Left lobe of liver (tissue), 2 donors: ENCODE measurements around the gene MADD. TPM values are rescaled to one million over a fixed set of nuclear protein-coding genes. Genes with fewer than 3 reads are reported as not detected.

Experiments
- ATAC-seq: fragments of 200-7000 bp; cut with Tn5 transposase; one replicate; pipeline ENCODE4 v1.9.1; 2020; ENCODE audit warnings: mild to moderate bottlenecking, moderate library complexity
- DNase-seq: peaks from one replicate; pipeline ENCODE4 v3.0.0-alpha.2; 2020; ENCODE audit warnings: low spot score
- total RNA-seq: library from RNA; stranded (reverse); gene quantifications from one replicate; pipeline ENCODE4 v1.2.1, GENCODE V29; 2021
- donor health status: DM: no; HTN: no; CAD: no; lungs with moderate emphysema.
- donor health status: DM: no; HTN: yes; CAD: no.

The MADD gene
- total RNA-seq, 1 donor from 2014 or later = 24.4 TPM

DNA sequence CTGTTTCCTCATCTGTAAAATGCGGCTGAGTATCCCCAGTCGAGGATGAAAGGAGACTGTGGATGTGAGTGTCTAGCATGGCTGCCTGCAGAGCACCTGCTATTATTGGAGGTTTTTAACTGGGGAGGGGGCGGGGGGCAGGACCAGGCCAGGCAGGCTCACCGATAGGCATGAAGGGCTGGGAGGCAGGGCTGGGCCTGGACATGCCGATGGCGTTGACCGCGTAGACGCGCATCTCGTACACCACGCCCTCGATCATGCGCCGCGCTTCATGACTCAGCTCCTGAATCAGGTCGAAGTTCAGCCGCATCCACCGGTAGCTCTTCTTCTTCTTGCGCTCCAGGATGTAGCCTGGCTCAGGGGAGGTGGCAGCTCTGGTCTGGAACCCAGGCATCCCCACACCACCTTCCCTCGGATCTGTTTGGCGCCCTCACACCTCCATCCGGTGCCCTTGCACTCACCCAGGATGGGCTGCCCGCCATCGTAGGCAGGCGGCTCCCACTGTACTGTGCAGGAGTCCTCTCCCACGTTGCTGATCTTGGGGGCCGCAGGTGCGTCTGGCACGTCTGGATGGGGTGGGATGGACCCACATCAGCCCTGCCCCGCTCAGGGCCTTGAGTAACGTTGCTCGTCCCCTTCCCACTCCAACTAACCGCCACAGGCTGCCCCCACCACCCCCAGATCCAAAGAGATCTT lies 67.4 kb downstream of the MADD start:
- ATAC-seq (no peak), DNase-seq (no peak)

GRCh38 chr11:47338396-47339241 lies 68.7 kb downstream of the MADD start:
- DNase-seq = no peak
- no peak for ATAC-seq

- no peak for ATAC-seq
- DNase-seq = no peak
Measured at GRCh38 chr11:47340010-47340409, 70.1 kb downstream of the MADD start.

DNA sequence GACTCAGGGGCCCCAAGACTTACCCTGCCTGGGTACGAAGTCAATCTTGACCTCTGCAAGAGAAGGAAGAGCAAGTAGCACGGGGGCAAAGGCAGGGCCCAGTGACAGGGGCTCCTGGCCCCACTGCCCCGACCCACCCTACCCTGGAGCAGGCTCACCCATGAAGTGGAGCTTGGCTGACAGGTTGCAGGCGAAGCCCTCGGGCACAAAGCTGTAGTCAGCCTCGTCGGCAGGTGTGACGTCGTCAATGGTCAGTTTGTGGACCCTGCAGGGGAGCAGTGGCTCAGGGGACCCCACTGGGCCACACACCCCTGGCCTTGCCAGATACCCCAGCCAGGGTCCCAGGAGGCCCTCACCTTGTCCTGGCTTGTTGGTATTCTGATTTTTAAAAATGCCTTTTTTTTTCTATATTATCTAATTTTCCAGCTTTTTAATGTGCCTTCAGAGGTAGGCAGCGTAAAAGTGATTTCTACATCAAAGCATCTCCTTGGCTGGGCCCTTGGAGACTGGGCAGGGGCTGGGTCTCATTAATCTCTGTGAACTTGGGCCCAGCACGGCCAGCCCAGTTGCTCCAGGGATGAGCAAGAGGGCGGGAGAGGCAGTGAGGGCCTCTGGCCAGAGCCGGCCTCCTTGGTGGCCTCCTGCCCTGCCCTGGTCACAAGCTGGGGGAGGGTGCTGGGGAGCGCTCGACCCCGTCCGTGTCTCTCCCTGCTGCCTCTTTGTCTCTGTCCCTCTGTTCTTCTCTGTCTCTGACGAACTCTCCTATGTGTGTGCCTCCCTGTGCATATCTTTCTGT lies 71.2 kb downstream of the MADD start:
- peak; percentile 17 for ATAC-seq
- no peak for DNase-seq

- ATAC-seq = no peak
- DNase-seq = no peak
Measured at GRCh38 chr11:47342036-47342803, 72.3 kb downstream of the MADD start.

DNA sequence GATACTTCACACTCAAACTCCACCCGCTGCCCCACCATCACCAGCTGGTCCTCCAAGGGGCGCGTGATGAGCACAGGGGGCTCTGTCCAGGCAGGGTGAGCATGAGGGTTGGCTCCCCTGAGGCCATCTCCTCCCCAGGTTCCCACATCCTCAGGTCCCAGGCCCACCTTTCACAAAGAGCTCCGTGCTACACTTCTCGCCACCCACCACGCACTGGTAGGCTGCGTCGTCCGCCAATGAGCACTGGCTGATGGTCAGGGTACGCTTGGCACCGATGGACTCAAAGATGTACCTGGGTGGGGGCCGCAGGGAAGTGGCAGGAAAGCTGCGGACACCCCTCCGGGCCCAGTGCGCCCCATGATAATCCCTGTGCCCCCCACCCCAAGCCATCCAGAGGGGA lies 72.9 kb downstream of the MADD start:
- ATAC-seq (no peak), DNase-seq (no peak)

DNA sequence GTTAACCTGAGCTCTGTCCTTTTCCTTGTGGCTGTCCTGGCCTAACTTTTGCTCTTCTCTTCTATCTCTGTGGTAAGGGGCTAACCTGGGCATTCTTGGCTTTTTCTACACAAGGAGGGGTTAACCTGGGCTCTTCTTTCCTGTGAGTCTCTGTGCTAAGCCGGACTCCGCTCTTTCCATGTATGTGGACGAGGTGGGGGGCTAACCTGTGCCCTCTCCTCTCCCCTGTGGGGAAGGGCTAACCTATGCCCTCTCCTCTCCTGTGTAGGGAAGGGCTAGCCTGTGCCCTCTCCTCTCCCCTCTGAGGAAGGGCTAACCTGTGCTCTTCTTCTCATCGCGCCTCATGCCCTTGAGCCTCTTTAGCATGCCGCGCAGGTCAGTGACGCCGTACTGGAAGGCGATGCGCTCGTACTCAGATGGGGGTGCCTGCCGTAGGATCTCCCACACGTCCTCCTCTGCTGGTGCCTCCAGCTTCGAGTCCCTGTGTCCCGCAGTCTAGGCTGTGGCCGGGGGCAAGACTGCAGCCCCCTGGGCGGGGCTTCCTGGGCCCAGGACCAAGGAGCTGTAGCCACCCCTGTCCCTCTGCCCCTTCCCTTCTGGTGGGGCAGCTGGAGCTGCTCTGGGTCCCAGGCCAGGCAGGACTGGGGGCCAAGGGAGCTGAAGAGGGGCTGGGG lies 76.1 kb downstream of the MADD start:
- no peak for DNase-seq
- ATAC-seq = no peak

GRCh38 chr11:47347137-47347536 lies 77.2 kb downstream of the MADD start:
- ATAC-seq (no peak), DNase-seq (no peak)

DNA sequence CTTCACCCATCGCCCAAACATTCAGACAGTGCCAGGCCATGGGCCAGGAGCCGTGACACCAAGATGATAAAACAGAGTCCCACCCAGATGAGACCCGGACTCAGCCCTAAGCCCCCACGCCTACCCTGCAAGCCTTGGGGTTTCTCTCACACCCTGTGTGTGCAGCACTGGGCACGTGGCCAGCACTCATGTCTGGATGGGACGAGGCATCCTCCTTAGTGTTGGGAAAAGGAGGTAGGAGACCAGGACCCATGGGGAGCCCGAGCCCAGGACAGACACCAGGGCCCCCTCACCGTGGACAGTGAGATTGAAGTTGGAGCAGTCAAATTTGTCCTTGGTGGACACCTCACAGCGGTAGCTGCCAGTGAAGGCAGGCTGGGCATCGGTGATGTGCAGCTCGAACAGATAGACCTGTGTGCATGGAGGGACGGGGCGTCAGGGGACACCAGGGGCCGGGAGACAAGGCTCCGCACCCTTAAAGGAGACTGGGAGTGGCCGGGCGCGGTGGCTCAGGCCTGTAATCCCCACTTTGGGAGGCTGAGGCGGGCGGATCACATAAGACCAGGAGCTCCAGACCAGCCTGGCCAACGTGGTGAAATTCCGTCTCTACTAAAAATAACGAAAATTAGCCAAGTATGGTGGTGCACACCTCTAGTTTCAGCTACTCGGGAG lies 78.3 kb downstream of the MADD start:
- no peak for DNase-seq

DNA sequence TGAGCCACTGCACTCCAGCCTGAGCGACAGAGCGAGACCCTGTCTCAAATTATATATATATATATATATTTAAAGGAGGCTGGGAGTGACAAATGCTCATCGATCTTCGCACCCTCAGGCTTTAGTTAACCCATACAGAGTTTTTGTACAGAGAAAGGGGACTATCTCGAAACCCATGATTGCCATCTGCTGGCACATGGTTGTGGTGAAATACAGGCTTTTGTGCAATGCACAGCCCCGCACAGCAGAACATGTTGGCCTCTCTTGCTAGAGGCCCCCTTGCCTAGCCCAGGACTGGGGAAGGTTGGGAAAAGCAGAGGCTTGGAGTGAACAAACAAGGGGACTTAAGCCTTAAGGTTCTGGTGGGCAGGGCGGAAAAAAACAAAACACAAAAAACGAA lies 78.9 kb downstream of the MADD start:
- no peak for DNase-seq

More for the DNA sequence above, 78.3 kb downstream of the MADD start:
- no peak for ATAC-seq

GRCh38 chr11:47349521-47350095 lies 79.7 kb downstream of the MADD start:
- ATAC-seq = no peak
- no peak for DNase-seq

More for the DNA sequence above, 78.9 kb downstream of the MADD start:
- ATAC-seq = peak; percentile 69

DNA sequence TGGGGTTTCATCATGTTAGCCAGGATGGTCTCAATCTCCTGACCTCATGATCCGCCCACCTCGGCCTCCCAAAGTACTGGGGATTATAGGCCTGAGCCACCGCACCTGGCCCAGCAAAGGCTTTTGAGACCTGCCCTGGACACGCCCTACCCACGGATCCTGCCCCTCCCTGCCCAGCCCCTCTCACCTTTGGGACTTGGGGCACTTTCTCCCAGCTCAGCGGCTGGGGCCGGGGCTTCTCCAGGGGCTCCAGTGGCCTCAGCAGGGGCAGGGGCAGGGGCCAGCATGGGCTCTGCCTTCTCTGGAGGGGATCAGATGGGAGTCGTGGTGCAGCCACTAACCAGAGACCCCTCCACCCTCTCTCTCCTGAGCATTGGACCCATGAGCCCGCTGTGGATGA lies 80.4 kb downstream of the MADD start:
- DNase-seq (no peak), ATAC-seq (no peak)

GRCh38 chr11:47351156-47352126 lies 81.5 kb downstream of the MADD start:
- no peak for DNase-seq

GRCh38 chr11:47352556-47352955 lies 82.6 kb downstream of the MADD start, which contains the start of gene MYBPC3:
MYBPC3 (minus strand) TSS chr11:47352702; CDS start chr11:47352647, 55 bp downstream.
- ATAC-seq (no peak), DNase-seq (no peak)

More at GRCh38 chr11:47351156-47352126, 81.5 kb downstream of the MADD start:
- ATAC-seq = no peak

- DNase-seq (no peak), ATAC-seq (no peak)
Measured at GRCh38 chr11:47353978-47354774, 84.2 kb downstream of the MADD start.

GRCh38 chr11:47354913-47355282 lies 85.0 kb downstream of the MADD start:
- ATAC-seq (peak; percentile 64), DNase-seq (no peak)
